ENCODE measurements around the gene GADD45A. TPM values are rescaled to one million over a fixed set of nuclear protein-coding genes. Genes with fewer than 3 reads are reported as not detected.

Gene GADD45A
- total RNA-seq, 1 donor from 2014 or later, result 143 TPM

DNA sequence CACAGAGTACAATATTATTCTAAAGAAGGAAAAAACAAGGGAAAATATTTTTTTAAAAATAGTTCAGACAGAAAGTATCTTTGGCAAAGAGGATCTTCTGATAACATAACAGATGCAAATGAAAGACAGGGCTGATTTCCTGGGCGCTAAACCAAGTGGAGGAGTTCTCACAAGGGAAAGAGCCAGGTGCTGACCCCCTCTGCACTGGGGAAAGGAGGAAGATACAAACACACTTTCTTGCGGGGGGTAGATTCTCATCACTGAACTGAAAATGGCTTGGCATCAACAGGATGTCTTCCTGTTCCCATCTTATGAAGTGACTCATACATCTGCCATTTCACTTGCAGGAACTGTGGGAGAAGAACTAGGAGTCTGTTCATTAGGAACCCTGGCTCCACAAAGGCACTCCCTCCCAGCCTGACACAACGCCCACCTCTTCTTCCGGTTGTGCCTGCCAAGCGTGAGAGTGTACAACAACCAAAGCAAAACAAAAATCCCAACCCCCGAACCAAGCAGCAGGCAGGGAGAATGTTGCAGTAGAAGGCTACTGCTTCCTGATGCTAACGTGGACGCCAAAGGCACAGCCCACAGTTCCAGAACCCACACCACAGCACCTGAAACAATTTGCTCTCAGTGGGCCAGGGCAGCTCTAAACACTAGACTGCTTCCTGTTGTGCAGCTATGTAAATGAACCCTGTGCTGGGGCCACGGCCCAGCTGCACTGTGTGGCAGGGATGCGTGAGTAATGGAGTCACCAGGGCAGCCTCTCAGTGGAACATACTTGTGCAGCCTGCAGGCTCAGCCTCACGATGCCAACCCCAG lies 51.0 kb downstream of the GADD45A start:
- no peak overlapping the region for H3K27ac Mint-ChIP-seq (ENCODE audit: unreplicated experiment)
- H3K4me3 Mint-ChIP-seq (ENCODE audit: unreplicated experiment), result no peak overlapping the region
- DNase-seq, result no peak
- no peaks in the 10 kb centered on the region for H3K36me3 Mint-ChIP-seq (ENCODE audit: unreplicated experiment)
- TF ChIP-seq, protein P1, sequence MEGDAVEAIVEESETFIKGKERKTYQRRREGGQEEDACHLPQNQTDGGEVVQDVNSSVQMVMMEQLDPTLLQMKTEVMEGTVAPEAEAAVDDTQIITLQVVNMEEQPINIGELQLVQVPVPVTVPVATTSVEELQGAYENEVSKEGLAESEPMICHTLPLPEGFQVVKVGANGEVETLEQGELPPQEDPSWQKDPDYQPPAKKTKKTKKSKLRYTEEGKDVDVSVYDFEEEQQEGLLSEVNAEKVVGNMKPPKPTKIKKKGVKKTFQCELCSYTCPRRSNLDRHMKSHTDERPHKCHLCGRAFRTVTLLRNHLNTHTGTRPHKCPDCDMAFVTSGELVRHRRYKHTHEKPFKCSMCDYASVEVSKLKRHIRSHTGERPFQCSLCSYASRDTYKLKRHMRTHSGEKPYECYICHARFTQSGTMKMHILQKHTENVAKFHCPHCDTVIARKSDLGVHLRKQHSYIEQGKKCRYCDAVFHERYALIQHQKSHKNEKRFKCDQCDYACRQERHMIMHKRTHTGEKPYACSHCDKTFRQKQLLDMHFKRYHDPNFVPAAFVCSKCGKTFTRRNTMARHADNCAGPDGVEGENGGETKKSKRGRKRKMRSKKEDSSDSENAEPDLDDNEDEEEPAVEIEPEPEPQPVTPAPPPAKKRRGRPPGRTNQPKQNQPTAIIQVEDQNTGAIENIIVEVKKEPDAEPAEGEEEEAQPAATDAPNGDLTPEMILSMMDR (IDR thresholded peaks at IDR 0.05; ENCODE audit: partially characterized antibody, unreplicated experiment), result no peak
- H3K9me3 Mint-ChIP-seq (ENCODE audit: unreplicated experiment), result no peaks in the 10 kb centered on the region
- peaks cover 1% of the 10 kb centered on the region for H3K27me3 Mint-ChIP-seq (ENCODE audit: unreplicated experiment)
- H3K4me1 Mint-ChIP-seq (ENCODE audit: low read depth, unreplicated experiment), result peaks cover 22% of the 10 kb centered on the region

DNA sequence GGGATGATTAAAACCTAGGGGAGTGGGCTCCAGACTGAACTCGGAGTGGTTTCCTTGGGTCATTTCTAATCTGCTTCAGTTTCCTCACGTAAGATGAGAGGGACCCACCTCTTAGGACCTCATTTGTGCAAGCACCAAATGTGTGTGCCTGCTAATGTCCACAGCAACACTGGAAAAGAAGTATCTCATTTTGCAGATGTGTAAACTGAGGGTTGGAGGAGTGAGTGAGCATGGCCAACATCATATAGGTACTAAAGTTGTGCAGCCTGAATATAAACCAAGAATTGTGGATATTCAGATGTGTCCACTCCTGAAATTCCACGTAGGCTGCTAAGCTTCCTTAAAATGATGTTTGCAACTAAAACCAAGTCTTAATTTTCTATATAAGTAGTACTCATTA lies 51.7 kb downstream of the GADD45A start:
- Mint-ChIP-seq H3K27me3 (ENCODE audit: unreplicated experiment) (peaks cover 1% of the 10 kb centered on the region), H3K4me3 (ENCODE audit: unreplicated experiment) (no peak overlapping the region), H3K36me3 (ENCODE audit: unreplicated experiment) (no peaks in the 10 kb centered on the region), H3K9me3 (ENCODE audit: unreplicated experiment) (no peaks in the 10 kb centered on the region), H3K4me1 (ENCODE audit: low read depth, unreplicated experiment) (peaks cover 22% of the 10 kb centered on the region), H3K27ac (ENCODE audit: unreplicated experiment) (no peak overlapping the region)
- no peak for DNase-seq
- TF ChIP-seq, protein P1 (IDR thresholded peaks at IDR 0.05; ENCODE audit: partially characterized antibody, unreplicated experiment), result no peak

DNA sequence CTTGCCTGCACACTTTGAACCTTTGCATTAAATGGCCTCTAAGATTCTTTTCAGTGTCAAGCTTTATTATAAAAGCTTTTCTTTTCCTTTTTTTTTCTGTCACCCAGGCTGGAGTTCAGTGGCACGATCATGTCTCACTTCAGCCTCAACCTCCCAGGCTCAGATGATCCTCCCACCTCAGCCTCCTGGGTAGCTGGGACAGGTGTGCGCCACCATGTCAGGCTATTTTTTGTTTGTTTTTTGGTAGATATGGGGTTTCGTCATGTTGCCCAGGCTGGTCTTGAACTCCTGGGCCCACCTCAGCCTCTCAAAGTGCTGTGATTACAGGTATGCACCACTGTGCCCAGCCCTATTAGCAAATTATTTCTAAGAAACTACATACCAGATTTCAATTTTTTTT lies 52.9 kb downstream of the GADD45A start:
- DNase-seq, result no peak
- no peaks in the 10 kb centered on the region for H3K9me3 Mint-ChIP-seq (ENCODE audit: unreplicated experiment)
- peaks cover 1% of the 10 kb centered on the region for H3K27me3 Mint-ChIP-seq (ENCODE audit: unreplicated experiment)
- no peak overlapping the region for H3K27ac Mint-ChIP-seq (ENCODE audit: unreplicated experiment)
- TF ChIP-seq, protein P1 (IDR thresholded peaks at IDR 0.05; ENCODE audit: partially characterized antibody, unreplicated experiment), result no peak
- H3K4me1 Mint-ChIP-seq (ENCODE audit: low read depth, unreplicated experiment), result peaks cover 18% of the 10 kb centered on the region
- H3K4me3 Mint-ChIP-seq (ENCODE audit: unreplicated experiment), result no peak overlapping the region
- no peaks in the 10 kb centered on the region for H3K36me3 Mint-ChIP-seq (ENCODE audit: unreplicated experiment)

Other genes starting within 250 kb of the GADD45A start
- 1.3 TPM for gene GNG12, start 148.3 kb downstream of the GADD45A start, total RNA-seq (ENCODE audit: unreplicated experiment)

Data from glutamatergic neuron (in vitro differentiated cells).